Tibial nerve (tissue), 4 donors: ENCODE measurements around the gene MACF1.

ENCODE experiments used
- EP300 ChIP-seq, 2 donors: sonication (generic); formaldehyde crosslinking; IDR thresholded peaks; one replicate each; pipeline ENCODE4 v1.6.1; 2017; ENCODE audit warnings: antibody characterized with exemption in 2 of 2, mild to moderate bottlenecking in 1 of 2
- POLR2A ChIP-seq, 2 donors: fragments of 450-650 bp; IDR thresholded peaks; one replicate each; pipeline ENCODE4 v1.6.1; 2017; ENCODE audit warnings: antibody characterized with exemption in 2 of 2, mild to moderate bottlenecking in 2 of 2, moderate library complexity in 2 of 2
- TF ChIP-seq, protein P1 (sequence below), 5 experiments: fragments of 200-600 bp in 3 of 5; fragments of 450-650 bp in 2 of 5; sonication (generic) in 3 of 5; IDR thresholded peaks; one replicate each; pipeline ENCODE4 v1.5.1; 2016 to 2019; ENCODE audit warnings: antibody characterized with exemption in 5 of 5, mild to moderate bottlenecking in 3 of 5, moderate library complexity in 2 of 5

DNA sequence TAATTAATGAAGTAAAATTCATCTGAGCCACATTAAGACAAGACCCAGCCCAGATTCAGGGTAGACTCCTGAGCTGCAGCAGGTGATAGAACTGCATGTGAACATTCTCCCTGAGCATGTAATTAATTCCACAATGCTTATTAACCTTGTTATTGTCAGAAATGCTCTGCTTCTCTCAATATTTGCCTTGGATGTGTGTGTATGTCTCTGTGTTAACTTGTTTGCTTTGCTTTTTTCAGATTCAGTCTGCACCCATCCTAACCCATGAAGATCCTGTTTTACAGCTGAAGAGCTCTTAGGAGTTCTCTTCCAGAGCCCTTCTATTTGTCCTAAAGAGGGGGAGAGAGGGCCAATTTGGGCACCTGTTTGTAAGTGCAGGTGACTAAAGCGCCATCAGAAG, 143.8 kb downstream of the MACF1 start:
- TF ChIP-seq POLR2A (IDR thresholded peaks at IDR 0.05) (no peak), EP300 (IDR thresholded peaks at IDR 0.05) (no peak)
- TF ChIP-seq, protein P1, sequence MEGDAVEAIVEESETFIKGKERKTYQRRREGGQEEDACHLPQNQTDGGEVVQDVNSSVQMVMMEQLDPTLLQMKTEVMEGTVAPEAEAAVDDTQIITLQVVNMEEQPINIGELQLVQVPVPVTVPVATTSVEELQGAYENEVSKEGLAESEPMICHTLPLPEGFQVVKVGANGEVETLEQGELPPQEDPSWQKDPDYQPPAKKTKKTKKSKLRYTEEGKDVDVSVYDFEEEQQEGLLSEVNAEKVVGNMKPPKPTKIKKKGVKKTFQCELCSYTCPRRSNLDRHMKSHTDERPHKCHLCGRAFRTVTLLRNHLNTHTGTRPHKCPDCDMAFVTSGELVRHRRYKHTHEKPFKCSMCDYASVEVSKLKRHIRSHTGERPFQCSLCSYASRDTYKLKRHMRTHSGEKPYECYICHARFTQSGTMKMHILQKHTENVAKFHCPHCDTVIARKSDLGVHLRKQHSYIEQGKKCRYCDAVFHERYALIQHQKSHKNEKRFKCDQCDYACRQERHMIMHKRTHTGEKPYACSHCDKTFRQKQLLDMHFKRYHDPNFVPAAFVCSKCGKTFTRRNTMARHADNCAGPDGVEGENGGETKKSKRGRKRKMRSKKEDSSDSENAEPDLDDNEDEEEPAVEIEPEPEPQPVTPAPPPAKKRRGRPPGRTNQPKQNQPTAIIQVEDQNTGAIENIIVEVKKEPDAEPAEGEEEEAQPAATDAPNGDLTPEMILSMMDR (IDR thresholded peaks at IDR 0.05) = no peak
